ENCODE measurements around the gene HGFAC. TPM values are rescaled to one million over a fixed set of nuclear protein-coding genes. Genes with fewer than 3 reads are reported as not detected.

HGFAC gene
- total RNA-seq, 2 donors from 2014 or later: not detected

DNA sequence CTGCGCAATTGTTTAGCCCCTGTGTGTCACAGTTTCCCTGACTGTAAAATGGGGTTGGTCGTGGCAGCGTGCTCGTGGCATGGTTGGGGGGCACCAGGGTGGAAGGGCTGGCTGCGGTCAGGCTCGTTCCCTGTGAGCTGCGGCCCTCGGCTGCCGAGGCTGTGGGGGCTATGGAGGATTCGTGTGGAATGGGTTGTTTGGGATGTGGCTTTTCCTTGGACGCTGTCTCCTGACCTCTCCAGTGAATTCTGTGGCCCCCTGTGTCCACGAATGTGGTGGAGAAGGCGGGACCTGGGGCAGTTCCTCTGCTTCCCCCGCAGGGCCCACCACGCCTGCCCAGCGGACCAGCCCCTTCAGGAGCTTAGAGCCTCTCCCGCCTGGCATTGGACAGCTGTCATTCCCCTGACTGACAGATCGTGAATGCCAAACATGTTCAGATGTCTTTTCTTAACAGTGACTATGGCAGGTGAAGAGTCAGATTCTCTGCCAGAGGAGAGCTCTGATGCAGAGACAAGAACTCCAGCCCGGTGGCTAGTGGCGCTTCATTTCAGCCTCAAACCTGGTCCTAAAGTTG lies 17.2 kb upstream of the HGFAC start:
- H3K36me3 Mint-ChIP-seq: no peaks in the 10 kb centered on the region
- ATAC-seq (no peak), DNase-seq (ENCODE audit: low spot score) (no peak)
- H3K4me1 Mint-ChIP-seq (ENCODE audit: low read depth in 2 of 2): no peaks in the 10 kb centered on the region
- H3K4me3 Mint-ChIP-seq: no peak overlapping the region
- H3K27me3 Mint-ChIP-seq: no peaks in the 10 kb centered on the region
- no peaks in the 10 kb centered on the region for H3K9me3 Mint-ChIP-seq
- H3K27ac Mint-ChIP-seq: no peak overlapping the region

DNA sequence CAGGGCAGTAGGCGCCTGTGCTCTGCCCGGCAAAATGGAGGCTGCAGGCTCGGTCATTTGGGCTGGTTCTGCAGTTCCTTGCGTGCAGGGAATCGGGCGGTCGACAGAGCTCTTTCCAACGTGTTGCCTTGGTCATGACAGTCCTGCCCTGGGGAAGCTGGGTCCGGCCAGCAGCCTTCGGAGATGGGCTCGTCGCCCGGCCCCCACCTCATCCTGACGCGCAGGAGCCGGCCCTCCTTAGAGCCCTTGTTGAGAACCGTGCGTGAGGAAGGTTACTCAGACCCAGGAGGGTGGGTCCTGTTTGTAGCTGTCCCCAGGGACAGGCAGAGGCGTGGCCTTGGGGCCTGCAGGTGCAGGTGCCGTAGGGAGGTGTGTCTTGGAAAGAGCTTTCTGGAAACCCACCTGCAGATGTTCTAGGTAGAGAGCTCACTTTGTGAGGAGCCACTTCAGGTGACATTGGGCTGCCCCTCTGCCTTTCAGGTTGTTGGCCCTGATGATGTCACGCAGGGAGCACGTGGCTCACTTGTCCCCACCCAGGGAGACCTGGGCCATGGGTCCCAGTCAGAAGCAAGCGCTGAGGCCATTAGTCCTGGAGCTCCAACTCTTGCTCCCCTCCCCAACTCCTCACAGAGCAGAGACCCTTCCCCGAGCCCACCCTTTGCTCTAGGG lies 15.2 kb upstream of the HGFAC start:
- Mint-ChIP-seq H3K4me1 (ENCODE audit: low read depth in 2 of 2) (no peaks in the 10 kb centered on the region), H3K27ac (no peak overlapping the region), H3K4me3 (no peak overlapping the region), H3K36me3 (no peaks in the 10 kb centered on the region), H3K27me3 (no peaks in the 10 kb centered on the region), H3K9me3 (no peaks in the 10 kb centered on the region)
- DNase-seq (ENCODE audit: low spot score) (no peak), ATAC-seq (no peak)

- no peaks in the 10 kb centered on the region for H3K36me3 Mint-ChIP-seq
- H3K27ac Mint-ChIP-seq: no peak overlapping the region
- H3K27me3 Mint-ChIP-seq: no peaks in the 10 kb centered on the region
- ATAC-seq (no peak), DNase-seq (ENCODE audit: low spot score) (no peak)
- H3K4me3 Mint-ChIP-seq: no peak overlapping the region
- no peaks in the 10 kb centered on the region for H3K4me1 Mint-ChIP-seq (ENCODE audit: low read depth in 2 of 2)
- no peaks in the 10 kb centered on the region for H3K9me3 Mint-ChIP-seq
These were observed 14.7 kb upstream of the HGFAC start for GRCh38 chr4:3427134-3427476.

DNA sequence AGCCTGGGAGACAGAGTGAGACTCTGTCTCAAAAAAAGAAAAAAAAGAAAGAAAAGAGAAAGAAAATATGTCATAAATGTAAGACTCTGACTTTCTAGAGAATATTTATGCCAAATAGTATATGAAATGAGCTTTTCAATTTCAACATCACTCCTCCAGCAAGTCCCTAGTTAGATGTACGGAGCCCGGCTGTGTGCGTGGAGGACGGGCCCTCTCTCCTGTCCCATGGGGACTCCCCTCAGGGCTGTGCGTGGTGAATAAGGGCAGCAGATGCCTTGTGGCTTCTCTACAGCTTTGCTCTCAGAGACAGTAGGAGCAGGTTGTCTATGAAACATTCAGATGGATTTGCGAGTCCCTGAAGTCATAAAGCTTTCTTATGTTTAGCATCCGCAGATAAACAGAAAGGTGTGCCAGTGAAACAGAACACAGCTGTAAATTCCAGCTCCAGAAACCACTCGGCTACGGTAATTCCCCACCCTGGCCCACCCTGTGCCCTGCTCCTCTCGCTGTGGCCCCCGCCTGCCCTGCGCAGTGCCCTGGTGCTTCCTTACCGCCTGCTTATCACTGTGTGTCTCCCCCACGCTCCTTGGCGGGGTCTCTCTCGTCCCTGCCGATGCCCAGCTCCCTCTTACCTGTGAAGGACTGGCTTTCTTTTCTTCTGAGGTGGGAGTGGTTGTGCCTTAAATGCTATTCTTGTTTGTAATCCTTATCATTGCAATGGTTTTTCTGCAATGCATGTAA lies 13.9 kb upstream of the HGFAC start:
- no peak for ATAC-seq
- no peaks in the 10 kb centered on the region for H3K27me3 Mint-ChIP-seq
- H3K36me3 Mint-ChIP-seq: no peaks in the 10 kb centered on the region
- DNase-seq (ENCODE audit: low spot score): peak; percentile 59
- no peak overlapping the region for H3K4me3 Mint-ChIP-seq
- no peak overlapping the region for H3K27ac Mint-ChIP-seq
- H3K4me1 Mint-ChIP-seq (ENCODE audit: low read depth in 2 of 2): no peaks in the 10 kb centered on the region
- no peaks in the 10 kb centered on the region for H3K9me3 Mint-ChIP-seq

- H3K4me1 Mint-ChIP-seq (ENCODE audit: low read depth in 2 of 2): peaks cover 0 to 3% of the 10 kb centered on the region in 2 donors
- no peaks in the 10 kb centered on the region for H3K36me3 Mint-ChIP-seq
- peak in 1 of 2 donors; percentile 21 for ATAC-seq
- H3K9me3 Mint-ChIP-seq: no peaks in the 10 kb centered on the region
- no peaks in the 10 kb centered on the region for H3K27me3 Mint-ChIP-seq
- H3K27ac Mint-ChIP-seq: no peak overlapping the region
- H3K4me3 Mint-ChIP-seq: no peak overlapping the region
- DNase-seq (ENCODE audit: low spot score): no peak
These were observed 12.1 kb upstream of the HGFAC start for GRCh38 chr4:3429651-3430050.

GRCh38 chr4:3430524-3430923 lies 11.2 kb upstream of the HGFAC start:
- Mint-ChIP-seq H3K36me3 (no peaks in the 10 kb centered on the region), H3K4me3 (no peak overlapping the region), H3K9me3 (no peaks in the 10 kb centered on the region), H3K4me1 (ENCODE audit: low read depth in 2 of 2) (peaks cover 0 to 3% of the 10 kb centered on the region in 2 donors), H3K27me3 (no peaks in the 10 kb centered on the region), H3K27ac (no peak overlapping the region)
- ATAC-seq (no peak), DNase-seq (ENCODE audit: low spot score) (no peak)

DNA sequence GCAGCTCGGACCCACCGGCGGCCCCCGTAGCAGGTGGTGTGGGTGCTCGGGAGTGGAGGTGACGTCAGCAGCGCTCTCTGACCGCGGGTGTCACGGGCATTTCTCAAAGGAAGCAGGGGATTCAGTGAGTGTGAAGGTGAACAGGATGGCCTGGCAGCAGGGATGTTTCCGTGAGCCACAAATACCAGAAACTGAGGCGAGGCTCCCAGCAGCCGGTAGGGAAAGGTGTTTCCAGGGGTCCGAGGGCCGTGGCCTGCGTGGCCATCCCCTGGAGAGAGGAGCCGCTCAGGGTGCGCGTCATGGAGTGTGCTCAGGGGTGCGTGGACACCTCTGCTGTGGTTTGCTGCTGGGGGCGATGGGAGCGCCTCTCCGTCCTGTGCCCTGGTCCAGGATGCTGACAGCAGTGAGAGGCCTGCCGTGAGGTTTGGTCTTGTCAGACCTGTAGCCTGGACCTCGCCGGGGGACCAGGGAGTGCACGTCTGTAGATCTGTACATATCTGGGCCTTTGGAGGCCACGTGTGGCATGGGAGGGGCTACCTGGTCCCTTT lies 10.2 kb upstream of the HGFAC start:
- Mint-ChIP-seq H3K27ac (no peak overlapping the region), H3K27me3 (no peaks in the 10 kb centered on the region), H3K4me3 (no peak overlapping the region), H3K36me3 (no peaks in the 10 kb centered on the region), H3K4me1 (ENCODE audit: low read depth in 2 of 2) (peaks cover 0 to 3% of the 10 kb centered on the region in 2 donors), H3K9me3 (no peaks in the 10 kb centered on the region)
- ATAC-seq (no peak), DNase-seq (ENCODE audit: low spot score) (no peak)

DNA sequence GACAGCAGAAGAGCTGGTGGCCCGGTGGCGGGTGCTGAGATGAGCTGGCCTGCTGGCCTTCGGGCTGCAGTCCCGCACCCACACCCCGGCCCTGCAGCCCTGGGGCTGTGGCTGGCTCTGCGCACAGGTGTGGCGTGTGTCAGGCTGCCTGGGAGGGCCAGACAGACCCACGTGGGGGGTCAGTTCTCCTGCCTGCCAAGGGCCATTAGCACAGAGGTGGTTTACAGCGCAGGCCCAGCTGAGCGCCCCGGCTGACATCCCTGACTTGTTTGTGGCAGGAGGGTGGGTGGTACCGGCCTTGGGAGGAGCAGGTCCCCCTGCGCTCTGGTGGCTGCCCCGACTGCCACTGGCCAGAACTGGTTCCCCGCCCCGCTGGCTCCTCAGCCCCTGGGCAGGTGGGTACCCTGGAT lies 9.4 kb upstream of the HGFAC start:
- Mint-ChIP-seq H3K9me3 (no peaks in the 10 kb centered on the region), H3K27me3 (no peaks in the 10 kb centered on the region), H3K4me3 (no peak overlapping the region), H3K4me1 (ENCODE audit: low read depth in 2 of 2) (peaks cover 0 to 3% of the 10 kb centered on the region in 2 donors), H3K36me3 (no peaks in the 10 kb centered on the region), H3K27ac (no peak overlapping the region)
- no peak for ATAC-seq
- no peak for DNase-seq (ENCODE audit: low spot score)

DNA sequence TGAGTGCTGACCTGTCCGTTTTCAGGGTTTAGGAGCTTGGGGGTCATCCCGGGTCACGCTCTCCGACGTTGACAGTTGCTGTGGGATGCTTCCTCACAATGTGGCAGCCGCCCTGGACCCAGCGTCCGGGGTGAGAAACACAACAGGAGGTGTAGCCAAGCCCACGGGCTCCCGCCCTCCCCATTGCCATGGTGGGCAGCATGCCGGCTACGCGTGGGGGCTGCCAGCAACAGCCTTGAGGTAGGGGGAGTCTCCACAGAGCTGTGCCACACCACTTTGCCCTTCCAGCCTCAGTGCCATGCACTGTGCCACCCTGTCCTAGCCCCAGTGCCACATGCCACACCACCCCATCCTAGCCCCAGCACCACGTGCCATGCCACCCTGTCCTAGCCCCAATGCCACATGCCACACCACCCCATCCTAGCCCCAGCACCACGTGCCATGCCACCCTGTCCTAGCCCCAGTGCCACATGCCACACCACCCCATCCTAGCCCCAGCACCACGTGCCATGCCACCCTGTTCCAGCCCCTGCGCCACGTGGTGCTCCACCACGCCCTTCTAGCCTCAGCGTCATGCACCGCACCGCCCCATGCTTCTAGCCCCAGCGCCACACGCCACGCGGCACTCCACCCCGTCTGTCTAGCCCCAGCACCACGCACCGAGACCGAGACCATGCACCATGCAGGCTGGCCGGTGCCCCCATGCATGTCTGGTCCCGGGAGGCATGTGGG lies 8.5 kb upstream of the HGFAC start:
- peaks cover 0 to 3% of the 10 kb centered on the region in 2 donors for H3K4me1 Mint-ChIP-seq (ENCODE audit: low read depth in 2 of 2)
- H3K9me3 Mint-ChIP-seq: no peaks in the 10 kb centered on the region
- no peak for DNase-seq (ENCODE audit: low spot score)
- no peak overlapping the region for H3K4me3 Mint-ChIP-seq
- no peak overlapping the region for H3K27ac Mint-ChIP-seq
- H3K27me3 Mint-ChIP-seq: no peaks in the 10 kb centered on the region
- no peaks in the 10 kb centered on the region for H3K36me3 Mint-ChIP-seq
- ATAC-seq: no peak

- no peaks in the 10 kb centered on the region for H3K27me3 Mint-ChIP-seq
- no peak overlapping the region for H3K4me3 Mint-ChIP-seq
- no peak for ATAC-seq
- peaks cover 0 to 3% of the 10 kb centered on the region in 2 donors for H3K4me1 Mint-ChIP-seq (ENCODE audit: low read depth in 2 of 2)
- H3K27ac Mint-ChIP-seq: no peak overlapping the region
- no peaks in the 10 kb centered on the region for H3K36me3 Mint-ChIP-seq
- H3K9me3 Mint-ChIP-seq: no peaks in the 10 kb centered on the region
- no peak for DNase-seq (ENCODE audit: low spot score)
These were observed 6.7 kb upstream of the HGFAC start for GRCh38 chr4:3434881-3435685.

- Mint-ChIP-seq H3K9me3 (no peaks in the 10 kb centered on the region), H3K4me3 (no peak overlapping the region), H3K36me3 (no peaks in the 10 kb centered on the region), H3K27ac (no peak overlapping the region), H3K27me3 (no peaks in the 10 kb centered on the region), H3K4me1 (ENCODE audit: low read depth in 2 of 2) (peaks cover 0 to 3% of the 10 kb centered on the region in 2 donors)
- DNase-seq (ENCODE audit: low spot score): no peak
- no peak for ATAC-seq
These were observed 6.1 kb upstream of the HGFAC start for GRCh38 chr4:3435686-3435956.

DNA sequence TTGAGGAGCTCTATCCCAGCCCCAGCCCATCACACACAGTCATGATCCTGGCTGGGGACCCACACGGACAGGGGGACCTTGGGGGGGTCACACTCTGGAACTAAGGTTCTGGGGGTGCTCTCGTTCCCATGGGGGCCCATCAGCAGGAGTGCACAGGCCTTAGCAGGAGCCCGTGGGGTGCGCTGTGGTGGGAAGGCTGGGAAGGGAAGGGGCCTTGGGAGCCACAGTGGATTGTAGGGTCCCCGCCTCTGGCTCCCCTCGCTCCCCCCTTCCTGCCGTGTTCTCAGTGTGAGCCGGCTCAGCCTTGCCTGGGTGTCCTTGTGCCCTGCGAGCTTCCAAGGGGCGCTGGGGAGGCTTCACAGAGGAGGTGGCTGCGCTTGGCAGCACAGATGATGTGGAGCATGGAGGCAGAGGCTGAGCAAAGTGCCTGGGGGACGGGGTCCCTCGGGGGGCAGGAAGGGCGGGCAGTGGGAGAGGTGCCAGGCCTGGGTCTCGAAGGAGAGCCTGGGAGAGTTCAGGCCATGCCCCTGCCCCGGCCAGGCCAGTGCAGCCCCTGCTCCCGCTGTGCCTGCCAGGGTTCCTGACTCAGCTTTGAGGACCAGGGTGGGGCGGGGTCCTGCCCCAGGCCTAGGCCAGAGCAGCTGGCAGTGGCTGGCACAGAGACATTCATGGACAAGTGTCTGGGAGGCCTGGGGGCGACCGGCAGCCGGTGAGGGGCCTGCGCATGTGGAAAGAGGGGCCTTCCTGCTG lies 5.5 kb upstream of the HGFAC start:
- ATAC-seq: no peak
- Mint-ChIP-seq H3K36me3 (no peaks in the 10 kb centered on the region), H3K4me1 (ENCODE audit: low read depth in 2 of 2) (peaks cover 0 to 3% of the 10 kb centered on the region in 2 donors), H3K4me3 (no peak overlapping the region), H3K9me3 (no peaks in the 10 kb centered on the region), H3K27me3 (no peaks in the 10 kb centered on the region), H3K27ac (no peak overlapping the region)
- DNase-seq (ENCODE audit: low spot score): no peak
